GM12892 (cell line): ENCODE results near the gene GFOD2.

Experiments used
- POLR2A ChIP-seq: IDR thresholded peaks from 2 replicates; pipeline ENCODE4 v1.6.1; 2011; ENCODE audit warnings: low read depth, low read length, control low read depth
- POLR2AphosphoS5 ChIP-seq: IDR thresholded peaks from 2 replicates; pipeline ENCODE4 v1.6.1; 2011; ENCODE audit warnings: low read depth, low read length, control low read depth
- TAF1 ChIP-seq: IDR thresholded peaks from 2 replicates; pipeline ENCODE4 v1.6.1; 2011; ENCODE audit warnings: low read depth, mild to moderate bottlenecking, control low read depth, low read length, borderline replicate concordance

GRCh38 chr16:67704110-67704509, 15.0 kb downstream of the GFOD2 start:
- TF ChIP-seq POLR2A (no peak), TAF1 (no peak), POLR2AphosphoS5 (no peak)
